ENCODE data around the gene ATP5PF.

GRCh38 chr21:25732091-25732760 lies 2.5 kb downstream of the ATP5PF start:
- no peak for TF ChIP-seq CTCF (conservative IDR thresholded peaks at IDR 0.05; ENCODE audit: low read depth, low read length)
- TF ChIP-seq EZH2 (IDR thresholded peaks at IDR 0.05; ENCODE audit: borderline replicate concordance, low read depth, low read length, poor library complexity, severe bottlenecking): no peak
